NCI-H2081 treated with DMSO at 0.1 percent for 48 hours (cell line): ENCODE results near the gene ARL2BP.
A peak's percentile ranks its signal among the peaks of the same experiment; 100 is the strongest.
"Not testable (repeated sequence)": the region's sequence is repeated elsewhere in the genome, so short reads cannot be mapped to it uniquely, and the experiment has no call there.

Experiments
- DNase-seq: peaks from one replicate; lab custom pipeline; 2025; lab: John Stamatoyannopoulos, UW

Gene ARL2BP

GRCh38 chr16:57244767-57245471, at the start of gene ARL2BP:
TSS of gene ARL2BP (plus strand) at chr16:57245259. CDS start at chr16:57245368, 109 bp downstream.
- DNase-seq = peak; percentile 50

GRCh38 chr16:57196286-57196685, 48.8 kb upstream of the ARL2BP start:
- no peak for DNase-seq

- DNase-seq = no peak
Observed at GRCh38 chr16:57196753-57197152, 48.3 kb upstream of the ARL2BP start.

GRCh38 chr16:57200321-57200720, 44.7 kb upstream of the ARL2BP start:
- DNase-seq = not testable (repeated sequence)

GRCh38 chr16:57200926-57201325, 44.1 kb upstream of the ARL2BP start:
- not testable (repeated sequence) for DNase-seq

GRCh38 chr16:57202095-57202886, 42.8 kb upstream of the ARL2BP start:
- DNase-seq = no peak

- no peak for DNase-seq
Observed at GRCh38 chr16:57203451-57203850, 41.6 kb upstream of the ARL2BP start.

- DNase-seq = no peak
Observed at GRCh38 chr16:57204675-57205074, 40.4 kb upstream of the ARL2BP start.

GRCh38 chr16:57208926-57209325, 36.1 kb upstream of the ARL2BP start:
- no peak for DNase-seq

- no peak for DNase-seq
Observed at GRCh38 chr16:57209780-57210179, 35.3 kb upstream of the ARL2BP start.

GRCh38 chr16:57213462-57213861, 31.6 kb upstream of the ARL2BP start:
- DNase-seq = no peak

- DNase-seq = no peak
Observed at GRCh38 chr16:57216968-57217367, 28.1 kb upstream of the ARL2BP start.

- no peak for DNase-seq
Observed at GRCh38 chr16:57223057-57223456, 22.0 kb upstream of the ARL2BP start.

- no peak for DNase-seq
Observed at GRCh38 chr16:57224651-57225335, 20.3 kb upstream of the ARL2BP start.

GRCh38 chr16:57225978-57226377, 19.1 kb upstream of the ARL2BP start:
- no peak for DNase-seq

GRCh38 chr16:57226701-57227621, 18.1 kb upstream of the ARL2BP start:
- no peak for DNase-seq

- no peak for DNase-seq
Observed at GRCh38 chr16:57229079-57229478, 16.0 kb upstream of the ARL2BP start.

GRCh38 chr16:57231821-57232350, 13.2 kb upstream of the ARL2BP start:
- no peak for DNase-seq

GRCh38 chr16:57233944-57234706, 10.9 kb upstream of the ARL2BP start:
- DNase-seq = no peak

GRCh38 chr16:57234707-57235092, 10.4 kb upstream of the ARL2BP start:
- no peak for DNase-seq
